HEK293 (cell line): ENCODE results near the gene LDLRAD4.

Experiments used
- YY1 ChIP-seq: fragments of 450-650 bp; formaldehyde crosslinking; IDR thresholded peaks from 2 replicates; pipeline ENCODE4 v1.5.1; 2018; ENCODE audit warnings: missing biosample characterization, missing genetic modification characterization
- ZNF560 ChIP-seq: fragments of 450-650 bp; formaldehyde crosslinking; IDR thresholded peaks from 2 replicates; pipeline ENCODE4 v1.5.1; 2017; ENCODE audit warnings: missing biosample characterization, missing genetic modification characterization, borderline replicate concordance
- ZNF670 ChIP-seq: fragments of 450-650 bp; formaldehyde crosslinking; IDR thresholded peaks from 2 replicates; pipeline ENCODE4 v1.5.1; 2016; ENCODE audit warnings: missing biosample characterization, missing genetic modification characterization, low read depth
- TF ChIP-seq, protein P1 (sequence below): fragments of 450-650 bp; formaldehyde crosslinking; IDR thresholded peaks from 2 replicates; pipeline ENCODE4 v1.5.1; 2016; ENCODE audit warnings: missing biosample characterization, missing genetic modification characterization
- TF ChIP-seq, protein P2 (sequence below): fragments of 450-650 bp; formaldehyde crosslinking; optimal IDR thresholded peaks from 2 replicates; pipeline ENCODE3; 2016; ENCODE audit warnings: missing biosample characterization, mild to moderate bottlenecking, missing genetic modification characterization

DNA sequence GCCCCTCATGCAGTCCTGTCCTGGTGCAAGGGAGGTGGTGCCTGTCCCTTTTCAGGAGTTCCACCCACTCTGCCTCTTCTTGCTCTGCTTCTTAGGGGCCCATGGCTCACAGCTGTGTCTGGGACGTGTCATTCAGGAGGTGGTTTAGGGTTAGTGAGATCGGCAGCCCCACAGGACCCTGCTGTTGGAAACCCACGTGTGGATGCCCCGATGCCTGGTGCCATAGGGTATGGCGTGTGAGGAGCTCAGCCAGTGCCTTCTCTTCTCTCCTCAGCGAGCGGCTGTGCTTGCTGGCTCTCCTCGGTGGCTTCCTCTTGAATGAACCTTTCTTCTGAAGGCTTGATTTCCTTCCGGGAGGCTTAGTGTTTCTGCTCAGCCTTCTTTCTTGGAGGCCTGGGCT lies 55.2 kb downstream of the LDLRAD4 start:
- TF ChIP-seq YY1 (tag by site-specific recombination) (no peak), ZNF560 (tag by site-specific recombination) (no peak), ZNF670 (tag by site-specific recombination) (no peak)
- TF ChIP-seq, protein P1, sequence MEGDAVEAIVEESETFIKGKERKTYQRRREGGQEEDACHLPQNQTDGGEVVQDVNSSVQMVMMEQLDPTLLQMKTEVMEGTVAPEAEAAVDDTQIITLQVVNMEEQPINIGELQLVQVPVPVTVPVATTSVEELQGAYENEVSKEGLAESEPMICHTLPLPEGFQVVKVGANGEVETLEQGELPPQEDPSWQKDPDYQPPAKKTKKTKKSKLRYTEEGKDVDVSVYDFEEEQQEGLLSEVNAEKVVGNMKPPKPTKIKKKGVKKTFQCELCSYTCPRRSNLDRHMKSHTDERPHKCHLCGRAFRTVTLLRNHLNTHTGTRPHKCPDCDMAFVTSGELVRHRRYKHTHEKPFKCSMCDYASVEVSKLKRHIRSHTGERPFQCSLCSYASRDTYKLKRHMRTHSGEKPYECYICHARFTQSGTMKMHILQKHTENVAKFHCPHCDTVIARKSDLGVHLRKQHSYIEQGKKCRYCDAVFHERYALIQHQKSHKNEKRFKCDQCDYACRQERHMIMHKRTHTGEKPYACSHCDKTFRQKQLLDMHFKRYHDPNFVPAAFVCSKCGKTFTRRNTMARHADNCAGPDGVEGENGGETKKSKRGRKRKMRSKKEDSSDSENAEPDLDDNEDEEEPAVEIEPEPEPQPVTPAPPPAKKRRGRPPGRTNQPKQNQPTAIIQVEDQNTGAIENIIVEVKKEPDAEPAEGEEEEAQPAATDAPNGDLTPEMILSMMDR = no peak
- TF ChIP-seq, protein P2, sequence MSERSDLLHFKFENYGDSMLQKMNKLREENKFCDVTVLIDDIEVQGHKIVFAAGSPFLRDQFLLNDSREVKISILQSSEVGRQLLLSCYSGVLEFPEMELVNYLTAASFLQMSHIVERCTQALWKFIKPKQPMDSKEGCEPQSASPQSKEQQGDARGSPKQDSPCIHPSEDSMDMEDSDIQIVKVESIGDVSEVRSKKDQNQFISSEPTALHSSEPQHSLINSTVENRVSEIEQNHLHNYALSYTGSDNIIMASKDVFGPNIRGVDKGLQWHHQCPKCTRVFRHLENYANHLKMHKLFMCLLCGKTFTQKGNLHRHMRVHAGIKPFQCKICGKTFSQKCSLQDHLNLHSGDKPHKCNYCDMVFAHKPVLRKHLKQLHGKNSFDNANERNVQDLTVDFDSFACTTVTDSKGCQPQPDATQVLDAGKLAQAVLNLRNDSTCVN (tag by site-specific recombination) = no peak
